Gastroesophageal sphincter (tissue), 3 donors: ENCODE data around the gene CHRNA3.

Source experiments
- CTCF ChIP-seq, 4 experiments: fragments of 200-600 bp in 2 of 4; fragments of 450-650 bp in 2 of 4; sonication (generic) in 1 of 4; IDR thresholded peaks; one replicate each; pipeline ENCODE4 v1.5.1; 2017 to 2019; ENCODE audit warnings: antibody characterized with exemption in 4 of 4, mild to moderate bottlenecking in 2 of 4, moderate library complexity in 2 of 4
- EP300 ChIP-seq: sonication (generic); formaldehyde crosslinking; IDR thresholded peaks from one replicate; pipeline ENCODE4 v1.6.1; 2017; ENCODE audit warnings: antibody characterized with exemption, mild to moderate bottlenecking
- POLR2A ChIP-seq, 2 donors: fragments of 450-650 bp; IDR thresholded peaks; one replicate each; pipeline ENCODE4 v1.6.1; 2017; ENCODE audit warnings: antibody characterized with exemption in 2 of 2, mild to moderate bottlenecking in 2 of 2, moderate library complexity in 1 of 2
- POLR2AphosphoS5 ChIP-seq: sonication (generic); formaldehyde crosslinking; IDR thresholded peaks from one replicate; pipeline ENCODE4 v1.6.1; 2017; ENCODE audit warnings: antibody characterized with exemption

- no peak for TF ChIP-seq CTCF (IDR thresholded peaks at IDR 0.05)
- TF ChIP-seq POLR2AphosphoS5: no peak
- no peak for TF ChIP-seq EP300
- TF ChIP-seq POLR2A (IDR thresholded peaks at IDR 0.05): no peak
These were observed 6.6 kb upstream of the CHRNA3 start for GRCh38 chr15:78627348-78627747.
